Muscle of back (tissue), 11 donors: ENCODE data around the gene MRPL19. TPM values are rescaled to one million over a fixed set of nuclear protein-coding genes. Genes with fewer than 3 reads are reported as not detected.

ENCODE experiments used
- DNase-seq, 3 donors: peaks; one replicate each; pipeline versions ENCODE4 v3.0.0 to v3.0.0-alpha.2; 2013
- polyA plus RNA-seq, 10 donors: library from polyadenylated mRNA; unstranded; fragments of 120-200 nt; gene quantifications; one replicate each; pipeline ENCODE4 v1.2.1, GENCODE V29; 2013; ENCODE audit not compliant: insufficient read length in 10 of 10

Gene MRPL19
- polyA plus RNA-seq, 10 donors = 30.1 to 44.4 (median 35.9) TPM

DNA sequence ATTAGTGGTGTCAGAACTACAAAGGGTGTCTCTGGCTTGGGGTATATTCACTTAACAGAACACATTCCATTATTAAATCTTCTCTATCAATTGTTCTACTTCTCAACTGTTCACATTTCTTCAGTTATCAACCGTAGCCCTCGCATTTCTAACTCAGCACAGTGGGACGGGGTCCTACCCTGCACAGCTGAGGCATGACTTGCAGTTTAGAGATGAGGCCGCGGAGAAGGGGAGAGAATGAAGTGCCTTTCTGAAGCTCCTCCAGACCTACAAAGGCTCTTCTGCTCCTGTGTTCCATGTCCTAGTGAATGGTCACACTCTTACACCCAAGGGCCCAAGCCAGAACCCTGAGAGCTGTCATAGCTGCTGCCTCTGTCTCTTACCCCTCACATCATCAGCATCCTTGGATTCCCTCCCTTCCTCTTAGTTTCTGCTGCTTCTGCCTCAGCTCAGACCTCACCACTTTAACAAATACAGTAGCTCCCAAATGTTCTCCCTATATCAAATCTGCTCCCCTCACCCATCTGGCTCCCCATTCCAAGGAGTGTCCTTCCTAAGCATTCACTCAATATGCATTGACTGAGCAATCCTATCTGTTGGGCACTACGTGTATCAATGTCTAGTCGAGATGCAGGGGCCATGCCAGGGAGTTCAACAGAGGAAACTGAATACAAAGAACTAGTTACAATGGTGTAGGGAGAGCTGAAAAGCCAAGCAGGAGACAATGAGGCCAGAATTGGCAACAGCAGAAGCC is 34.3 kb upstream of the MRPL19 start:
- DNase-seq = no peak

DNA sequence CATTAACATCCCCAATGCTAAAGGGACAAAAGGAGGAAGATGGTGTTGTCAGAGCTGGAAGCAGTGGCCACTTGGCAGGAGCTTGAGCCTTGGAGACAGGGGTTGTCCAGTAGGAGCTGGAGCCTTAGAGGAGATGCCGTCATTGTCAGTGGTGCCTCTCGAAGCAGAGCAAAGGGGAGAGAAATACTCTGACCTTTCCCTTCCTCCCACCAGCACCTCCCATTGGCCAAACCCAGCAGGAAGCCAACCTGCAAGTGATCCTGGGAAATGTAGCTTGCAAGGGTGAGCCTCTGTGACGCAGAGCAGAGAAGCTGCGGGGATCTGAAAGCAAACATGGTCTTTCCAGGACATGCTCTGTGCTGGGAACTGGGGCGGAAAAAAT is 33.7 kb upstream of the MRPL19 start:
- DNase-seq = no peak

DNA sequence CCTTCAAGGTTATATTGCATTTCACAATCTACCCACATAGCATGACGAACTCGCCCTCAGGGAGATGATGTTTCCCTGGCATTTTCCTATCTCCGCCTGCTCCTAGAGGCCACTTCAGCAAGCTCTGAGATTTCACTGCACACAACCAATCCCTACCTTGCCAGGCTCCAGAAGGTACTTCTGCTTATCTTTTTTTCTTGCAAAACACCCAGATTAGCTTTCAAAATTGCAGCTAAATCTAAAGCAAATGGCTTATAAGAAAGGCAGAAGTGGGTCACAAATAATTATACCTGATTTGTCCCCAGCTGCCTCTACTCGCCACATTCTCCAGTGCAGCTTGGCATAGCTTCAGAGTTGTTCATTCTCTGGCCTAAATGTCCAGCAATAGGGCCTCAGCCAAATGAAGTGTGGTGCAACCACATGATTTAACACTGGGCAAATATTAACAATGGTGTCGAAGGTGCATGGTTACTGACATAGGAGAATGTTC is 32.4 kb upstream of the MRPL19 start:
- no peak for DNase-seq

DNA sequence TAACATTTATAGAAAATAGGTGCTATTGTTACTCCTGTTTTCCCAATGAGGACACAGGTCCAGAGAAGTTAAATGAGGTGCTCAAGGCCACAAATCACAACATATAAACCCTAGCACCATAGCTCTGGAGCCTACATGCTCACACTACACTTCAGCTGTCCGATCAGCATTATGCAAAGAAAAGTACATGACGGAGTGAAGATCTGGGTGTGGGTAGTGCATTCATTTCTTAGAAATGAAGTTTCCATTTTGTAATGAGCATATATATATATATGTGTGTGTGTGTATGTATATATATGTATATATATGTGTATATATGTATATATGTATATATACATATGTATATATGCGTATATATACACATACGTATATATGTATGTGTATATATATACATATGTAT is 30.2 kb upstream of the MRPL19 start:
- DNase-seq = no peak

DNA sequence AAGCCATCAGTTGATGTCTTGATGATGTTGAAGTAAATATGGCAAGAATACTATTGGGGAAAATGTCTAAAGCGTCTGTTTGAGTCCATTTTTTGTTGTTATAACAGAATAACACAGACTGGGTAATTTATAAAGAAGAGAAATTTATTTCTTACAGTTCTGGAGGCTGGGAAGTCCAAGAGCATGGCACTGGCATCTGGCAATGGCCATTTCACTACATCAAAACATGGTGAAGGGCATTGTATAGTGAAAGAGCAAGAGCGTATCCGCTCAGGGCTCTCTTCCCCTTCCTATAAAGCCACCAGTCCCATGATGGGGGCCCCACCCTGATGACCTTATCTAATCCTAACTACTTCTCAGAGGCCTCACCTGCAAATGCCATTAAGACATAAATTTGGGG is 29.6 kb upstream of the MRPL19 start:
- DNase-seq = no peak

DNA sequence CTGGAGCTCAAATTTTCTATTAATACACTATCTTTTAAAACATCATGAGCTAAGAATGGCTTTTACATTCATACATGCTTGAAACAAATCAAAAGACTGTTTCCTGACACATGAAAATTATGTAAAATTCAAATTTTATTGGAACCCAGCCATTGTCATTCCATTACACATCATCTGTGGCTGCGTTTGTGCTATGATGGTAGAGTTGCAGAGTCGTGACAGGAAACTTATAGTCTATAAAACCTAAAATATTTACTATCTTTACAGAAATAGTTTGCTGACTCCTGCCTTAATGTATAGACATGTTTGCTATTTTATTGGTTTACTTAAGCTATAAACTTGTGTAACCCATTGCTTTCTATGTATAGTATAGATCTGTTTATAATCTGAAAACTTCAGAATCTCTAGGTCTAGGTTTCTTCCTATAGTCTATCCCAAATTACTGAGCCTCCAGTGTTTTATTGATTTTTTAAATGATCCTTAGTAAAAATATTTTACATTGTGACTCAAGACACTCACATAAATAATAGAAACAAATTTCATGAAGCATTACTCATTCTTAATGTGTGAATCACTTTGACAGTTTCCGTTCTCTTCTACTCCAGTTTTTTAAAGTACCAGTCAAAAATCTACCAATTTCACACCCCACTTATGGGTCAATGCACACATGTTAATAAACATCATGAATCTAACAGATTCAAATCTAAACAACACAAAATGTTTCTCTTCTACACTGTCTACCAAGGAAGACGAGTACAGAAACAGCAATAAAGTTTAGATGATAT is 26.4 kb upstream of the MRPL19 start:
- DNase-seq = no peak

DNA sequence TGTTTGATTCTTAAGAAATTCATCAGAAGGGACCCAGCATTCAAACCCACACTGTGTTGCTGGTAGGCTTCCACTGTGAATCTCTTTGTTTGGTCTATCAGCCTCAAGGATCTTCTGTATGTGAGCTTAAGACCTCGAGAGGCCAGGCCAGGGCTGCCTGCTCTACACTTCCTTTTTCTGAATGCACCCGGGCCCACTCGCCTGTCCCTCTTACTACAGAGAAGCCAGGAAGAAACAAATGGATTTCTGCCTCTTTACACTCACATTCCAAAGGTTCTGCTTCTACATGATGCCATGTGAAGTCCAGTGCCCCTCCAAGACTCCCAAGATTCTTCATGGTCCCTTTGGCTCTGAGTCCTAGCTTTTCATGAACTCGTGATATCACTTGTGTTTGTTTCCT is 25.4 kb upstream of the MRPL19 start:
- DNase-seq = no peak

DNA sequence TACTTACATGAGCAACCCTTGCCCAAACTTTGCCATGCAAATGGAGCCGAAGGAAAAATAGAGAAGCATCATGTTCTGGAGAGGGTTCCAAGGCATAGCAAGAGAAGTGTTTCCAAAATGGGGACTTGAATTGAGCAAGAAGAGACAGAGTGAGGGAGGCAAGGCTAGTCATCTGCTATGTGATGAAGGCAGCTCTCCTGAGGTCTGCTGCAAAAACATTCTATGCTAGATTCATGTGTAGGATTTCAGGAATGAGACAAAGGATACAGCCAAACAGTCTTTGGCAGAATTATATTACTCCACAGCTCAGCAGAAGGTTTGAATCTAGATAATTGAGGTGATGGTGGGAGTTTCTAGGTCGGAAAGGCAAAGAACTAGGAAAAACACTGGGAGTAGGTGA is 24.1 kb upstream of the MRPL19 start:
- no peak for DNase-seq

DNA sequence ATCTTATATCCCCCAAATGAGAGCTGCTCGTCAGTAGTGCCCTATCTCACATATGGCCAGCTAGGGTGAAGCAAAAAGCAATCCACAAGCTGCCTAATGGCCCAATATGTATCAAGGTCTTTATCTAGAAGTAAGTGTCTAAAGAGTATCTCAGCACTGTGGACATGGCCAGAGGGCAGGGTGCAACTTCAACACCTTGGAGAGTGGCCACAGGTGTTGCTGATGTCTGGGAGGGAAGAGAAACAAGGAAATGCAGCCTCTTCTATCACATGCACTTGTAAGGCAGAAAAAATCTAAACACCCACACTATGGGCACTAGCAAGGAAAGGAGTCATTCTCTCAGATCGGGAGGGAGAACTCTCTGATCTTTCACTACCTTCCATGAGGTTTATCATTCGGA is 23.7 kb upstream of the MRPL19 start:
- no peak for DNase-seq

DNA sequence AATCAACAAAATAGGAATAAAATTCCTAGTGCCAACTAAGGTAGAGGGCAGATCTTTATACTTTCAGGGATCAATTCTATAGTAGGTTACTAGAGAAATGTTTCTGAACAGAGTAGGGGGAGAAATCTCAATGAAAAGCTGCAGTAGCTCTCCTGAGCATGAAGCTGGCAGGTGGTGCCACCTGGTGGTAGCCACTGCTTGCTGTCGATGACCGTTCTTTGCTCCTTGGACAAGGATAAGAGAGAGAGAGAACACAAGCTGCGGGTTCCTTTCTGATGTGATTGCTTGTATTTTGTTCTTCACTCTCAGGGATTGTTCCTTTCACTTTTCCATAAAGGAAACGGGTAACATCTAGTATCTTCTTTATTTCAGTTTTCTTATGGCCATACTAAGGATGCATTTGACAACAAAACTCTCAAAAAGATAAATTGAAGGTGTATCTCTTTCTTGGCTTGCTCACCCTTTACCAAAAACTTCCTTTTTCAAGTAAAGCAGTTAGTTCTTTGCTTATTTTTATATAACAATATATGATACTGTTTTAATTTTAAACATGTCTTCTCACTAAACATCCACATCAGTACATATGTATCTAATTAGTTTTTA is 18.6 kb upstream of the MRPL19 start:
- DNase-seq = peak; percentile 58 to 87 (median 67)

DNA sequence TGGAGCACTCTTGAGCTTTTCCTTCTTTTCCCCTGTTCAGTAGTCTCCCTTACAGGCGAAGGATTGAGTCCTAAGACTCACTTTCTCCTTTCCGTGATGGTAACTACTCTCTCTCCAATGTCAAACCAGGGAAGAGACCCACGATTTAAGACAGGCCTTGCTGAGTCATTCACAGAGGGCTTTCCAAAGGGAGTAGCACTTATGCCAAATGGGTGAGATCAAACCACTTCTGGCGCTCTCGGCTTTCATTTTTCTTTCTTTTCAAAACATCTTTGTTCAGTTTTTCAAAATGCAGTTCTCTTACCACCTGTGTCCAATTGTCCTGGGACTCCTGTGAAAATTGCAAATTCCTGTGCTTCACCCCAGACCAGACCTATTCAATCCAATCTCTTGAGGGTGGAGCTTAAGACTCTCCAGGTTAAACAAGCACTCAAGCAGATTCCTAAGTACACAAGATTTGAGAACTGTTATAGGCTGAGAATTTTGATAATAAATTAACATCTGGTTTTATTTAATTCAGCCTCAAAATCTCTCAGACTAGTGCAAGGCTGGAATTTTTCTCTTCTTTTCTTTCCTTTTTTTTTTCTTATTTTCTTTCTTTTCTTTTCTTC is 14.4 kb upstream of the MRPL19 start:
- DNase-seq = peak in 1 of 3 donors; percentile 38

DNA sequence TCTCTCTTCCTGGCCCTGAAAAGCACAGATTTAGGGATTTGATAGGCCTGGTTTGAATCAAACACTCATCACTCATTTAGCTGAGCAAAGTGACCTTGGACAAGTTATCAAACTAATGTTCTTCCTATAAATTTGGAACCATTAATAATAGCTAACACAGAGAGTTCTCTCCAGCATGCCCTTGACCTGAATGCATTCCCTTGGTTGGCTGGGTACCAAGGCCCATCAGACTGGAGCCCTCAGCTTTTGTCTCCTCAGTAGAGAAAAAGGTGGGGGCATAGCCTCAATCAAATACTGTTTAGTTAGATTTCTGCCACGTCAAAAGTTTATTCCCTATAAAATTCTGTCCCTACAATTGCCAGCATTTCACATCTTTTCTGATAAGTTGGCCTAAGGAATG is 13.8 kb upstream of the MRPL19 start:
- DNase-seq = no peak

DNA sequence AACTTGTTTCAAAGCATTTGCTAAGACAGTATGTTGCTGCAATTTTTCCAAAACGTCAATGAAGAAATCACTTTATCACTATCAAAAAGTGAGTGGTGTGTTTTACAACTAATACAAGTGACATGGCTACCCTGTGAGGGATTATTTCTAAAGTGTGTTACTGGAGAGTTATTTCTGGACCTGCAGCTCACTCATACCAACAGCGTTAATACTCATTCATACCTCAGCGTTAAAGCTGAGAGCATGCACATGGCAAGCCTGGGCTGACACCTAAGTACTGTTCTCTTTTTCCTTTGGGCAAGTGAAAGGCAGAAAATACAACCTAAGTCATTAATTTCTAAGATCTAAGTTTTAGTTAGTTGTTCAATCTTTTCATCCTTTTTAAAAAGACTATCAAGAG is 13.0 kb upstream of the MRPL19 start:
- no peak for DNase-seq

DNA sequence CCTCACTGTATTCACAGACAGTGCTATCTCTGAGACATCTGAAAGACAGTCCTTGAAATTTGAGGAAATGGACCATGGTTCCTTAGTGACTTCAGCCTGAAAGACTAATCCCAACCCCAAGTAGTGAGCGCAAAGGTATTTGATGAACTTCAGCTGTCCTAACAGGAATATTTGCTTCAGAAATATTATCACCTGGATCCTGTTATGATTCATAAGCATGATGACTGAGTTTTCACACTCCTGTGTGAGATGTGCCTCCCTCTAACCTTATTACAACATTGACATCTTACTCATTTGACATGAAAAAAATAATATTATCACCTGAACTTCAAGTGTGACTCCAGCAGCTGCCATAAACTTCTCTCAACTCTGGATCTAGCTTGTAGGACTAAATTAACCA is 11.6 kb upstream of the MRPL19 start:
- no peak for DNase-seq

DNA sequence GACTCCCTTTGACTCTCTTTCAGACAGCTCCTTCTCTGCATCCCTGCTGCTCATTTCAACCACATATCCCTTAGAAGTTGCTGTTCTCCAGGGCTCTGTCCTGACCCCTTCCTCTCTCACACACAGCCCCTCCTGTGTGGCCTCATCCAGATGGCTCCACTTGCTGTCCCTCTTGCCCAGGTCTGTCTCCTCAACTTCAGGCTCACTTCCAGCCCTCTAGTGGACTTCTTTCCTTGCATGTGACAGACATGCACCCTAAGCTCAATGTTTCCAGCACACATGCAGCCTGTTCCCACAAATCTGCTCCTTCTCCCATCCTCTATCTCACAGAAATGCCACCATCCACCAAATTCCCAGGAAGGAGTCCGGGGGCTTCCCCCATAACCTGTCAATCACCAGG is 9.0 kb upstream of the MRPL19 start:
- DNase-seq = no peak

DNA sequence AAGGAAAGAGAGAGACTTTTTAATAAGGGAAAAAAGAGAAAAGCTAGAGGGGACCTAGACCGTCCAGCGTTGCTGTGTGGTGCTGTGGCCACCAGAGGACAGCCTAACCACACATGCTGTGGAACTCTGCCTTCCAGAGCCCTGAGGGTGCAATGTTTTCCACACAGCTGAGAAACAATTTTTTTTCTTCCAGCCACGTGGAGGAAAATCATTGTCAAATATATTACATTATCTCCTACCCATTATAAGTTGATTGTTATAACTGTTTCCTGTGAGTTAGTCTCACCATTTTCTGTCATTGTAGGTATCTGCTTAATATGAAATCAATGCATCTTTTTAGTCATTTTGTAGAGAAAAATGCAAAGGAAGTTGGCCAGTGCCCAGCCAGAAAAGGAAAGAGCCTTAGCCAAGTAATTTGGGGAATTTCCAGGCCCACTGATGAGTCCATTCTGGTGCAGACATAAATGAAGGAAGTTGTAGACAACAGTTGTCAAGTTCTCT is 5.9 kb upstream of the MRPL19 start:
- peak; percentile 64 to 85 (median 76) for DNase-seq

DNA sequence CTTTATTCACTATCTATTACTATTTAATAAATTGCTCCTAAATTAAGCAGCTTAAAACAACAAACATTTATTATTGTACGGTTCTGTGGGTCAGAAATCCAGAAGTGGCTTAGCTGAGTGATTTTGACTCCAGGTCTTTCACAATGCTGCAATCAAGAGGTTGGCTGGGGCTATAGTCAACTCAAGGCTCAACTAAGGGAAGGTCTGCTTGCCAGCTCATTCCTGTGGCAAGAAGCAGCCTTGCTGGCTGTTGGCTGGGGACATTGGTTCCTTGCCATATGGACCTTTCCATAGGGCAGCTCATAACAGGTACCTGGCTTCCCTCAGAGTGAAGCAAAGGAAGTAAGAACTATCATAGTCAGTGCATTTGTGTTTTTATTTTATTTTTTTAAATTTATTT is 5.0 kb upstream of the MRPL19 start:
- DNase-seq = no peak

DNA sequence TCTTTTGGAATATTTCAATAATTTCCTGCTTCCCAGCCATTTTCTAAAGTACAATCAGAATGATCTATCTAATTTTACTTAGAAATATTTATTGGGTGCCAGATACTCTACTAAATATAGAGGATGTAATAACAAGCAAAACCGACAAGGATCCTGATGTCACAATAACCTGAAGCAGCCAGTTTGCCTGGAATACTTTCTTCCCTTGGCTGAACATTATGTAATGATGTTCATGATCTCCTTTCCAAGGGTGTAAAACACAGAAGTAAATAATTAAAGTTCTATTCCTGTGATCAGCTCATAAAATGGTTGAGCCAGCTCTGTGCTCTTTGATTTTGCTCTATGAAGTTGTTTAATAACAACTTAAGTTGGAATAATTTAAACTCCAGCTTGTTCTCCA is 2.6 kb upstream of the MRPL19 start:
- DNase-seq = no peak

DNA sequence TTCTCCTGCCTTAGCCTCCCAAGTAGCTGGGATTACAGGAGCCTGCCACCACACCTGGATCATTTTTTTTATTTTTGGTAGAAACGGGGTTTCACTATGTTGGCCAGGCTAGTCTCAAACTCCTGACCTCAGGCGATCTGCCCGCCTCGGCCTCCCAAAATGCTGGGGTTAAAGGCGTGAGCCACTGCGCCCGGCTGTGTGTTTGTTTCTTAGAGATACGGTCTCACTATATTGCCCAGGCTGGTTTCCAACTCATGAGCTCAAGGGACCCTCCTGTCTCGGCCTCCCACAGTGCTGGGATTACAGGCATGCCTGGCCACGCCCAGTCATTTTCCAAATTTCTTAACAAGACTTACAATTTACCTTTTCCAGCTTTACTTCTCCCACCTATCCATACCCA is 940 bp upstream of the MRPL19 start:
- no peak for DNase-seq

DNA sequence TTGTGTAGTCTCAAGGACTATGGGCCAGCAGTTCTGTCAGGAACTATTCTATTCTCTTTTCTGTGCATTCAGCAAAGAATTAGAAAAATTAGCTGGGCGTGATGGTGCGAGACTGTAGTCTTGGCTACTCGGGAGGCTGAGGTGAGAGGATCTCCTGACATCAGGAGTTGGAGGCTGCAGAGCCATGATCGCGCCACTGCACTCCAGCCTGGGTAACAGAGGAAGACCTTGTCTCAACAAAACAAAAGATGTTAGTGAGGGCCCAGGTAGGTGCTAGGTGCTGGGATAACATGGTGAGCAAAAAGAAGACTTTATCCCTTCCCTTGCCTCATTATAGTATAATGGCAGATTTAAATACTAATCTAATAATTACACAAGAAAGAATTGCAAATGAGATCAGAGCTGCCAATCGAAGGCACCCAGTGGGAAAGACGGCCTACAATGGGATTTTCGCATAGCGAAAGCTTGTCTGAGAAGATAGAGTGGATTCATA is 447 bp upstream of the MRPL19 start:
- no peak for DNase-seq

DNA sequence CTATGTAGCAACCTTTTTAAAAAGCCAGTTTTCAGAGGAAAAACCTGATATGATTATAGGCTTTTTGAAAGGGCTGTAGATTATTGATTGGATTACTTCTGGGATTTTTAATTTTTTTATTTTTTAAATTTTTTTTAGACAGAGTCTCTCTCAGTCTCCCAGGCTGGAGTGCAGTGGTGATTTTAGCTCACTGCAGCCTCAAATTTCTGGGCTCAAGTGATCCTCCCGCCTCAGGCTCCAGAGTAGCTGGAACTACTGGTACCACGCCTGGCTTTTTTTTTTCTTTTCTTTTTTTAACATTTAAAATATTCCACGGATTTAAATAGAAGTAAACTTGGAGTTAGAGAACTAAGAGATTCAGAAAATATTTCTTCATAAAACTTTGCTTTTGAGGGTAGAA is 1.2 kb downstream of the MRPL19 start:
- DNase-seq = no peak

DNA sequence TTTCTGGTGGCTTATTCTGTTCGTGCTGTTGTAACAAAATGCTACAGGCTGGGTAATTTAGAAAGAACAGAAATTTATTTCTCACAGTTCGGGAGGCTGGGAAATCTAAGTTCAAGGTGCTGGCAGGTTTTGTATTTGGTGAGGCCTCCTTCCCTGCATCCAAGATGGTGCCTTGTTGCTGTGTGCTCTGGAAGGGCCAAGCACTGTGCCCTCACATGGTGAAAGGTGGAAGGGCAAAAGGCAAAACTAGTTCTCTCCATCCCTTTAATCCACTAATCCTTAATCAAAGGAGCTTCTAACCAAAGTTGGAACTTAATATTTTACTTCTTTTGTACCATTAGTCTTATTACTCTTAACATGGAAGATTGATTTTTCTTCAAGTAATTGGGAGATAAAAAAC is 7.4 kb downstream of the MRPL19 start:
- DNase-seq = no peak
